Mesenchymal stem cell (in vitro differentiated cells and primary cell): ENCODE measurements around the gene BPIFB3.
"Not testable (repeated sequence)": the region's sequence is repeated elsewhere in the genome, so short reads cannot be mapped to it uniquely, and the experiment has no call there.

Source experiments
- DNase-seq: peaks from one replicate; pipeline ENCODE4 v3.0.0-alpha.2; 2013
- H2AFZ ChIP-seq: one replicate; pipeline ENCODE4 v1.6.1; 2013; ENCODE audit warnings: low read depth, mild to moderate bottlenecking, control low read depth, inconsistent platforms, low read length, moderate library complexity
- H2AK5ac ChIP-seq: 2 replicates; pipeline ENCODE4 v1.6.1; 2013; ENCODE audit warnings: low read length, moderate library complexity, mild to moderate bottlenecking, inconsistent platforms; ENCODE audit not compliant: severe bottlenecking
- H2BK120ac ChIP-seq: one replicate; pipeline ENCODE4 v1.6.1; 2013; ENCODE audit warnings: low read depth, mild to moderate bottlenecking, inconsistent platforms, low read length, moderate library complexity
- H2BK12ac ChIP-seq, 2 experiments: one replicate each; pipeline ENCODE4 v1.6.1; 2013; ENCODE audit warnings: inconsistent platforms in 2 of 2, low read length in 2 of 2, mild to moderate bottlenecking in 2 of 2, moderate library complexity in 2 of 2, control low read depth in 1 of 2
- H2BK15ac ChIP-seq: one replicate; pipeline ENCODE4 v1.6.1; 2013; ENCODE audit warnings: mild to moderate bottlenecking, low read depth, inconsistent platforms; ENCODE audit not compliant: poor library complexity, severe bottlenecking
- H2BK5ac ChIP-seq: 2 replicates; pipeline ENCODE4 v1.6.1; 2013; ENCODE audit warnings: low read depth, mild to moderate bottlenecking, low read length, control low read depth, inconsistent platforms; ENCODE audit not compliant: poor library complexity, severe bottlenecking
- H3K14ac ChIP-seq, 2 experiments: one replicate each; pipeline ENCODE4 v1.6.1; 2013; ENCODE audit warnings: inconsistent platforms in 2 of 2, low read length in 2 of 2, control low read depth in 1 of 2, mild to moderate bottlenecking in 1 of 2, moderate library complexity in 1 of 2
- H3K18ac ChIP-seq, 2 experiments: one replicate each; pipeline ENCODE4 v1.6.1; 2013; ENCODE audit warnings: inconsistent platforms in 2 of 2, low read length in 2 of 2, control low read depth in 1 of 2, low read depth in 1 of 2, mild to moderate bottlenecking in 1 of 2
- H3K23ac ChIP-seq, 2 experiments: one replicate each; pipeline ENCODE4 v1.6.1; 2013; ENCODE audit warnings: inconsistent platforms in 2 of 2, low read length in 2 of 2, mild to moderate bottlenecking in 2 of 2, moderate library complexity in 2 of 2, control low read depth in 1 of 2
- H3K27ac ChIP-seq: 2 replicates; pipeline ENCODE4 v1.5.1; 2013; ENCODE audit warnings: mild to moderate bottlenecking, moderate library complexity, low read length, control low read depth, inconsistent platforms; ENCODE audit not compliant: poor library complexity, severe bottlenecking
- H3K27me3 ChIP-seq, 2 experiments: 2 replicates each; pipeline versions ENCODE4 v1.6.1 to v1.7.0; 2013; ENCODE audit warnings: low read length in 2 of 2, mild to moderate bottlenecking in 2 of 2, moderate library complexity in 2 of 2, control low read depth in 1 of 2, inconsistent platforms in 1 of 2; ENCODE audit not compliant: control insufficient read depth in 1 of 2, insufficient read depth in 1 of 2
- H3K36me3 ChIP-seq, 2 experiments: 2 replicates each; pipeline versions ENCODE4 v1.6.1 to v1.7.0; 2013; ENCODE audit warnings: low read length in 2 of 2, control low read depth in 1 of 2, inconsistent platforms in 1 of 2, low read depth in 1 of 2, mild to moderate bottlenecking in 1 of 2; ENCODE audit not compliant: insufficient read depth in 2 of 2, control insufficient read depth in 1 of 2
- H3K4ac ChIP-seq, 2 experiments: one replicate each; pipeline ENCODE4 v1.6.1; 2013; ENCODE audit warnings: inconsistent platforms in 2 of 2, low read length in 2 of 2, mild to moderate bottlenecking in 2 of 2, moderate library complexity in 2 of 2, control low read depth in 1 of 2, low read depth in 1 of 2
- H3K4me1 ChIP-seq: 2 replicates; pipeline ENCODE4 v1.6.1; 2013; ENCODE audit warnings: low read depth, low read length, control low read depth; ENCODE audit not compliant: control insufficient read depth, insufficient read depth
- H3K4me2 ChIP-seq: 2 replicates; pipeline ENCODE4 v1.6.1; 2013; ENCODE audit warnings: low read length, mild to moderate bottlenecking, inconsistent platforms; ENCODE audit not compliant: poor library complexity, severe bottlenecking
- H3K4me3 ChIP-seq, 2 experiments: 2 replicates each; pipeline versions ENCODE4 v1.5.1 to v1.7.0; 2013; ENCODE audit warnings: low read length in 2 of 2, mild to moderate bottlenecking in 2 of 2, control low read depth in 1 of 2, low read depth in 1 of 2; ENCODE audit not compliant: insufficient read depth in 1 of 2
- H3K79me1 ChIP-seq: replicated peaks from 2 replicates; pipeline ENCODE4 v1.6.1; 2013; ENCODE audit warnings: mild to moderate bottlenecking, control low read depth, low read length, inconsistent platforms; ENCODE audit not compliant: poor library complexity, severe bottlenecking
- H3K9ac ChIP-seq: 2 replicates; pipeline ENCODE4 v1.7.0; 2013; ENCODE audit warnings: mild to moderate bottlenecking, low read length, moderate library complexity
- H3K9me3 ChIP-seq: 2 replicates; pipeline ENCODE4 v1.7.0; 2013; ENCODE audit warnings: mild to moderate bottlenecking, low read length; ENCODE audit not compliant: control insufficient read depth
- H4K8ac ChIP-seq: one replicate; pipeline ENCODE4 v1.6.1; 2013; ENCODE audit warnings: inconsistent platforms, mild to moderate bottlenecking, low read length, moderate library complexity
- H4K91ac ChIP-seq: one replicate; pipeline ENCODE4 v1.6.1; 2013; ENCODE audit warnings: mild to moderate bottlenecking, low read length, inconsistent platforms
- whole genome bisulfite sequencing: methylation state at CpG from one replicate; pipeline ENCODE4 v1.1.7; 2013; ENCODE audit warnings: mixed read lengths; 5-methylcytosine and 5-hydroxymethylcytosine counted together

BPIFB3 gene

GRCh38 chr20:33104336-33104735, 50.6 kb downstream of the BPIFB3 start:
- no peak overlapping the region for H3K4me2 ChIP-seq
- H3K18ac ChIP-seq: no peak overlapping the region
- no peak overlapping the region for H2AFZ ChIP-seq
- H3K4me3 ChIP-seq: no peak overlapping the region
- no peak overlapping the region for H3K23ac ChIP-seq
- H3K14ac ChIP-seq: no peak overlapping the region
- H3K9me3 ChIP-seq: no peaks in the 10 kb centered on the region
- no peak overlapping the region for H2BK5ac ChIP-seq
- no peaks in the 10 kb centered on the region for H3K4me1 ChIP-seq
- no peak overlapping the region for H2BK120ac ChIP-seq
- H3K27me3 ChIP-seq: peaks cover 18 to 35% of the 10 kb centered on the region in 2 experiments
- H3K9ac ChIP-seq: no peak overlapping the region
- no peak overlapping the region for H4K8ac ChIP-seq
- H2BK15ac ChIP-seq: no peak overlapping the region
- 73% methylated on average over 3 of the region's 3 CpGs for WGBS
- H4K91ac ChIP-seq: no peak overlapping the region
- DNase-seq: no peak
- H3K27ac ChIP-seq: no peak overlapping the region
- no peaks in the 10 kb centered on the region for H3K79me1 ChIP-seq
- H2AK5ac ChIP-seq: no peak overlapping the region
- H3K4ac ChIP-seq: no peak overlapping the region
- H2BK12ac ChIP-seq: no peak overlapping the region
- H3K36me3 ChIP-seq: no peaks in the 10 kb centered on the region

GRCh38 chr20:33105316-33105924, 51.7 kb downstream of the BPIFB3 start:
- Histone ChIP-seq H3K36me3 (no peaks in the 10 kb centered on the region), H4K91ac (no peak overlapping the region), H3K14ac (no peak overlapping the region), H2AFZ (no peak overlapping the region), H3K79me1 (no peaks in the 10 kb centered on the region), H3K4me1 (no peaks in the 10 kb centered on the region), H3K4me3 (no peak overlapping the region), H2BK5ac (no peak overlapping the region), H3K4ac (no peak overlapping the region), H4K8ac (no peak overlapping the region), H2BK15ac (no peak overlapping the region), H3K27ac (no peak overlapping the region), H3K9ac (no peak overlapping the region), H2AK5ac (no peak overlapping the region), H3K23ac (no peak overlapping the region), H3K27me3 (peaks cover 16 to 28% of the 10 kb centered on the region in 2 experiments), H3K9me3 (no peaks in the 10 kb centered on the region), H3K18ac (no peak overlapping the region), H2BK12ac (no peak overlapping the region), H3K4me2 (no peak overlapping the region), H2BK120ac (no peak overlapping the region)
- DNase-seq: no peak
- WGBS: 84% methylated on average over 8 of the region's 8 CpGs

DNA sequence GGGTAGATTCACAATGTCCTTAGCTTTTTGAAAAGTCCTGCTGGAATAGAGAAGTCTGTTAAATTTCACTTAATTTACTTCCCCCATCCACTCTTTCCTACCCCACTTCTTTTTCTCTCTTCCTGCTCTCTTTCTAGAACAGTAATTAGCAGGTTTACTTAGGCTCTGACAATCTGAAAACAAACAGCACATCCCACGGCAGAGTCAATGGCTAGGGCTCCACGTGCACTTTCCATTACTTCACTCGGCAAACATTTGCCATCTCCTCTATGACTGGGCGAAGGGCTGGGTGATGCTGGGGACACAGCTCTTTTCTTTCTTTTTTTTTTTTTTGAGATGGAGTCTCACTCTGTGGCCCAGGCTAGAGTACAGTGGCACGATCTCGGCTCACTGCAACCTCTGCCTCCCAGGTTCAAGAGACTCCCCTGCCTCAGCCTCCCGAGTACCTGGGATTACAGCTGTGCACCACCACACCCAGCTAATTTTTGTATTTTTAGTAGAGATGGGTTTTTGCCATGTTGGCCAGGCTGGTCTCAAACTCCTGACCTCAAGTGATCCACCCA, 52.4 kb downstream of the BPIFB3 start:
- not testable (repeated sequence) for H3K4me3 ChIP-seq, H3K18ac ChIP-seq, H3K4ac ChIP-seq, H4K91ac ChIP-seq, H3K4me2 ChIP-seq, H3K14ac ChIP-seq, H3K9ac ChIP-seq, H3K79me1 ChIP-seq, H2BK12ac ChIP-seq, H3K27ac ChIP-seq, DNase-seq, H3K4me1 ChIP-seq, H2BK15ac ChIP-seq, H3K36me3 ChIP-seq, H2BK5ac ChIP-seq, H3K9me3 ChIP-seq, H4K8ac ChIP-seq, H2BK120ac ChIP-seq, H2AFZ ChIP-seq, H3K23ac ChIP-seq, H2AK5ac ChIP-seq
- 67% methylated on average over 6 of the region's 7 CpGs for WGBS
- H3K27me3 ChIP-seq: peaks cover 12 to 26% of the 10 kb centered on the region in 2 experiments

DNA sequence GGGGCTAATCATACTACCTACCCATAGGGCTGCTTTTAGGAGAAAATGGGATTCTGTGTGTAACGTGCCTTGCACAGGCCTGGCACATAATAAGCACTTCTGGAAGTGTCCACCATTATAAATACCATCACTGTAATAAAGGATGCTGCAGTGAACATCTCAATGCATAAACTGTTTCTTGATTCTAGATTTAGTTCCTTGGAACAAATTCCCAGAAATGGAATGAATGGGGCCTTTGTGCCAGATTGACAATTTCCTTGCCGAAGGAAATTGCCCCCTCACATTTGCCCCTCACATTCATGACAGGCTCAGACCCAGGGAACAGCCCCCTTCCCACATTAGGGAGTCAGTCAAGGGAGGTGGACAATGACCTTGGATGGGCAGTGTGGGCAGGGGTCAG, 55.0 kb downstream of the BPIFB3 start:
- peaks cover 5 to 36% of the 10 kb centered on the region in 2 experiments for H3K27me3 ChIP-seq
- WGBS: 86% methylated on average over 2 of the region's 2 CpGs
- H3K79me1 ChIP-seq: no peaks in the 10 kb centered on the region
- H3K9me3 ChIP-seq: no peaks in the 10 kb centered on the region
- no peak for DNase-seq
- H4K8ac ChIP-seq: no peak overlapping the region
- H2BK15ac ChIP-seq: no peak overlapping the region
- H3K18ac ChIP-seq: no peak overlapping the region
- no peak overlapping the region for H3K14ac ChIP-seq
- no peak overlapping the region for H3K9ac ChIP-seq
- no peak overlapping the region for H3K27ac ChIP-seq
- no peak overlapping the region for H2BK5ac ChIP-seq
- no peak overlapping the region for H4K91ac ChIP-seq
- no peak overlapping the region for H2AFZ ChIP-seq
- no peak overlapping the region for H2AK5ac ChIP-seq
- H3K4me3 ChIP-seq: no peak overlapping the region
- H2BK12ac ChIP-seq: no peak overlapping the region
- H2BK120ac ChIP-seq: no peak overlapping the region
- H3K23ac ChIP-seq: no peak overlapping the region
- no peaks in the 10 kb centered on the region for H3K36me3 ChIP-seq
- H3K4me1 ChIP-seq: no peaks in the 10 kb centered on the region
- H3K4me2 ChIP-seq: no peak overlapping the region
- no peak overlapping the region for H3K4ac ChIP-seq
